ENCODE measurements around the gene VEPH1.

VEPH1 gene

DNA sequence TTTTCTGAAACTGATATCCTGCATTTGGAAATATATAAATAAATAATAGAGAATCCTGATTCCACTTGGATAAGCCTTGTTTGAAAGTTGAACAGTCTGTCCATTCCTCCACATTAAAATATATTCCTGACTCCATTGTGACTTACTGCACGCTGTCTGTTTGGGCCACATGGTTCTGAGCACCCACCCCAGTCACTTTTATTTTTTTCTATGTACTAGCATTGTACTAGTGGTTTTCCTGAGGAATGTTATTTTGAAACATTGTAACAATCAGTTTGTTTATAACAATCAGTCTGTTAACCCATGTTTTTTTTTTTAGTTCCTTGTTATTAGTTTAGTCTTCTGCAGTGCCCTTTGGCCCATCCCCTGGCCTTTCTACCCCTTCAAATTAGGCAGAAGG lies 255.8 kb downstream of the VEPH1 start:
- no peak for DNase-seq

DNA sequence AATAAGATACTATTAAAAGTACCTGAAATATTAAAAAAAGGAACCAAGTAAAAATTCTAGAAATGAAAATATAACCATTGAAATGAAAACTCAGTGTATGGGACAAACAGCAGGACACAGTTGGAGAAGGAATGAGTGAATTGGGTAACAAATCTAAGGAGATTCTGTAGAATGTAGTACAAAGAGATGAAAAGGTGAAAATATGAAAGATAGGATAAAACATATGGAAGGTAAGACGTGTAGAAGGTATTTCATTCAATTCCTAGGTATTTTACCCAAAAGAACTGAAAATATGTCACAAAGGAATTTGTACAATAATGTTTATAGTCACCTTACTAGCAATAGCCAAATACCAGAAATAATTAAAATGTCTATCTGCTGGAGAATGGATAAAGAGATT lies 260.4 kb downstream of the VEPH1 start:
- no peak for DNase-seq

GRCh38 chr3:157241599-157241998 lies 261.6 kb downstream of the VEPH1 start:
- no peak for DNase-seq

- no peak for DNase-seq
These were observed 262.8 kb downstream of the VEPH1 start for GRCh38 chr3:157240408-157240807.

- peak; percentile 73 for DNase-seq
These were observed 264.0 kb downstream of the VEPH1 start for GRCh38 chr3:157239082-157239704.

- no peak for DNase-seq
These were observed 264.8 kb downstream of the VEPH1 start for GRCh38 chr3:157238457-157238856.

GRCh38 chr3:157237886-157238285 lies 265.3 kb downstream of the VEPH1 start:
- no peak for DNase-seq

DNA sequence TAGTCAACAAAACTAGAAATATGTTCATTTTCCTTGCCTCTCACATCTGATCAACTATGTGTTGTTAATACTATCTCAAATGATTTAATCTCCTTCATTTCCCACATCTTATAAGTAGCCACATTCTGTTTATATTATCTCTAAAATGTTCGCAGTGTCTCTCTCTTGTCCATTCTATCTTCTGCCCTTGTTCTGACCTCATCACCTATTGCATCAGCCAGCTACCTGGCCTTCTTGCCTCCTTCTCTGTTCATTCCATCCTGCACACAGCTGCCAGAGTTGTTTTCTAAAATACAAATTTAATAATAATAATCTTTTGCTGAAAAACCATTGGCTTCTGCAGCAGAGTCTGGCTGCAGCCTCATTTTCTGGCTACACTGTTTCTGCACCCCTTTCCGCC lies 267.9 kb downstream of the VEPH1 start:
- DNase-seq: no peak

DNA sequence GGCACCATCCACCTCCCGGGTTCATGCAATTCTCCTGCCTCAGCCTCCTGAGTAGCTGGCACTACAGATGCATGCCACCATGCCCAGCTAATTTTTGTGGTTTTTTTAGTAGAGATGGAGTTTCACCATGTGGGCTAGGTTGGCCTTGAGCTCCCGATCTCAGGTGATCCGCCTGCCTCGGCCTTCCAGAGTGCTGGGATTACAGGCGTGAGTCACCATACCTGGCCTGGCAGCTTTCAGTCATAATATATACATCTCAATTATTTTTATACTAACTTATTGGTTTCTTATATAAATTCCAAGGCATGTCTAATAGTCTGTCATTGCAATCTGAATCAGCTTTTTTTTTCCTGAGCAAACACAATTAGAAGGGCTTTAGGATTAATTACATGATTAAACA lies 269.3 kb downstream of the VEPH1 start:
- DNase-seq: no peak

- no peak for DNase-seq
These were observed 271.1 kb downstream of the VEPH1 start for GRCh38 chr3:157232141-157232540.

- no peak for DNase-seq
These were observed 272.1 kb downstream of the VEPH1 start for GRCh38 chr3:157231071-157231470.

DNA sequence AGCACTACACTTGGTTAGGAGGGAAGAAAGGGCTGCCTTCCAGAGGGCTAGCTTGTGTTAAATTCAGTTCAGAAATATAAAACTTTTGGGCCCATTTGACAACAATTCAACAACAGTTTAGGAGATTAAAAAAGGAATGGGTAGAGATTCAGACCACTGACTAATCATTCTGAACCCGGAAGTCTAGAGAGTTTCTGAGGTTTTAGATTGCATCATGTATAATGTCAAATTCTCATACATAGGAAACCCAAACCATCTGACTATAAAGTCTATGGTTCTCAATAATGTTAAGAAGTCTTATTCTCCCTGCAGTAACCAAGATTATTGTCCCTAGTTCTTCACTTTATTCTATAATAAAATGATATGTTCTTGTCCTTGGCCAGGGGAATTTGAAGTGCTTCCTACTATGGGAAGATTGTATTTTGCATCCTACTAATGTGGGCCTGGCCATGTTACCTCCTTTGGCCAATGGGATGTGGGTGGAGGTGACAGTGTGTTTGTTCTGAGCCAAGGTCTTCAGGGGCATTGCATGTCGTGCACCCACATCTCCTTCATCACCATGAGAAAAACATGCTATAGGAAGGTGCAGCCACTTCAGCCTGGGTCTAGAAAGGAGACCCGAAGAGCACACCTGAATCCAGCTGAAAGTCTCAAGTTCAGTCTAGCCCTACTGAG lies 276.9 kb downstream of the VEPH1 start:
- no peak for DNase-seq

GRCh38 chr3:157225001-157225400 lies 278.2 kb downstream of the VEPH1 start:
- DNase-seq: no peak

DNA sequence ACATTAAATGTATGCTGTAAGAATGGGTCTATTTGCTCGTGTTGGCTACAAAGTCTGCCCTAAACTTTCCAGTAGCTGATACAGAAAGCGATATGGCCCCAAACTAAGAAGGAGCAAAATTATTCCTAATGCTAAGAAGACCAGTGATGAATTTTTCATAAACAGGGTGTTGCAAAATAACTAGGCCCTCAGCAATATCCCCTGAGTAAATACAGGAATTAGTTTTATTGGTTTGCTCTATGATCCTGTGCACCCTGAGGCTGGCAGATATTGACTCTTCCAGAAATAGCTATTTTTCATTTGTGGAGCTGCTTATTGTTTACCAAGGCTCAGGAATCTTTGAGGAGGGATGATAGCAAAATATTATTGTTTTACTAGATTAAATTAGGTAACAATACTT lies 282.3 kb downstream of the VEPH1 start:
- DNase-seq: no peak

DNA sequence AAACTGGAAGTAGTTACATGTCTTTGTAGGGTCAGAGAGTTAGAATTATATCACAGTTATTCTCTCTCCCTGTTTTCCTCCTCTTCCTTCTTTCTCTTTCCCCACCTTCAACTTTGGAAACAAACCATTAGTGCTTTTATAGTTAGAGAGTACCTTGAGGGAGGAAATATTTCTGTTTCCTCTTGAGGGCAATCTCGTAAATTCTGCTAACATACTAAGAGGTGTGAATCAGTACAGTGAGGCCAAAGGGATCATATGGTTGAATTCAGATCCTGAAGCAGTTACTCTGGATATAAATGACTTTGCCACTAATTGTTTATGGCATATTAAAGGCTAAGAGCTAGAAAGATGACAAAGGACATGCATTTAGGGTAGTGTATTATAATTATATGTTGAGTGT lies 283.0 kb downstream of the VEPH1 start:
- no peak for DNase-seq

DNA sequence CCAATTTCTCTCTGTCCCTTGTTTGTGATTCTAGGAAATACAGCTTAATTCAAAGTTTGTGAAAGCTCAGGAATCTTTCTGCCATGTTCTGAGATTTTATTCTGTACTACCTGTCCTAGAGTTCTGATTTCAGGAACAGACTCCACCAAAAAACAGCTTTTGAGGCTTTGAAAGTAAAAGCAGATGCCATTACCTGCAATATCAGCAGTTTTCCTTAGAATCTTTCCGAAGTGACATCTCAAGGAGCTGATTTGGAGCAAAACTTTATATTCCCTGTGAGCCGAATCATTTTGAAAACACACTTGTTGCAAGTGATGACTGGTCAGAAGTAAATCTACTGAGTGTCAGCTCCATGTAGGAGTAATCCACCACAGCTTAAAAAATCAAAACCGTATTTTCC lies 284.0 kb downstream of the VEPH1 start:
- no peak for DNase-seq

Measured in DMS53 (cell line).